AG04449 (cell line): ENCODE data around the gene ACTN1.
"Not testable (repeated sequence)": the region's sequence is repeated elsewhere in the genome, so short reads cannot be mapped to it uniquely, and the experiment has no call there.

Source experiments
- CTCF ChIA-PET: fragments of 350-600 bp; formaldehyde crosslinking; extraction: SDS; loops from one replicate; lab custom pipeline; 2021; ENCODE audit warnings: antibody characterized with exemption; lab: Yijun Ruan, JAX
- POLR2A ChIA-PET: fragments of 400-600, 350-600 bp; formaldehyde crosslinking; extraction: SDS; loops from one replicate; lab custom pipeline; 2020; ENCODE audit warnings: antibody characterized with exemption, inconsistent platforms; lab: Yijun Ruan, JAX
- DNase-seq: peaks from one replicate; pipeline ENCODE4 v3.0.0-alpha.2; 2010; ENCODE audit warnings: low read depth, low spot score
- H3K4me3 ChIP-seq: 2 replicates; pipeline ENCODE4 v1.5.1; 2011; ENCODE audit warnings: low read depth, mild to moderate bottlenecking, control low read depth, low read length
- CTCF ChIP-seq: IDR thresholded peaks from one replicate; pipeline ENCODE4 v1.5.1; 2011; ENCODE audit warnings: mild to moderate bottlenecking, moderate library complexity, low read length, control low read depth, inconsistent platforms; ENCODE audit not compliant: insufficient read depth; ENCODE audit errors: missing control alignments

Gene ACTN1

GRCh38 chr14:68862954-68863594 is 116.0 kb downstream of the ACTN1 start:
- DNase-seq, result peak; percentile 16
- TF ChIP-seq CTCF, result peak; percentile 81
- H3K4me3 ChIP-seq, result no peak overlapping the region
- CTCF ChIA-PET, result interaction anchor here (0.6 to 10.7 kb wide), 28 partner anchors 9 to 944 kb away, joined by 3 to 141 read pairs (median 4); no protein-coding TSS in a partner anchor
- POLR2A ChIA-PET, result interaction anchor here (0.5 kb wide), 1 partner anchor 92 kb away, joined by 3 read pairs; no protein-coding TSS in a partner anchor

- ChIA-PET POLR2A (no interaction called here), CTCF (interaction anchor here (3.2 to 10.7 kb wide), 5 partner anchors 12 to 247 kb away, joined by 12 to 141 read pairs (median 32); no protein-coding TSS in a partner anchor)
- no peak for DNase-seq
- TF ChIP-seq CTCF, result no peak
- H3K4me3 ChIP-seq, result no peak overlapping the region
These were observed 118.3 kb downstream of the ACTN1 start for GRCh38 chr14:68860771-68861170.

- DNase-seq, result no peak
- CTCF ChIA-PET, result no interaction called here
- no peak overlapping the region for H3K4me3 ChIP-seq
- no peak for TF ChIP-seq CTCF
- POLR2A ChIA-PET, result no interaction called here
These were observed 121.5 kb downstream of the ACTN1 start for GRCh38 chr14:68857516-68858070.

- POLR2A ChIA-PET, result no interaction called here
- no peak for TF ChIP-seq CTCF
These were observed 122.5 kb downstream of the ACTN1 start for GRCh38 chr14:68856572-68856971.

GRCh38 chr14:68854421-68854820 is 124.7 kb downstream of the ACTN1 start:
- DNase-seq, result no peak
- H3K4me3 ChIP-seq, result no peak overlapping the region
- ChIA-PET POLR2A (no interaction called here), CTCF (interaction anchor here (1.9 to 3.8 kb wide), 3 partner anchors 9 to 253 kb away, joined by 6 to 29 read pairs (median 7); no protein-coding TSS in a partner anchor)
- no peak for TF ChIP-seq CTCF

More at GRCh38 chr14:68856572-68856971, 122.5 kb downstream of the ACTN1 start:
- no peak for DNase-seq
- H3K4me3 ChIP-seq, result no peak overlapping the region
- CTCF ChIA-PET, result no interaction called here

GRCh38 chr14:68853749-68854148 is 125.4 kb downstream of the ACTN1 start:
- DNase-seq, result no peak
- no peak overlapping the region for H3K4me3 ChIP-seq
- POLR2A ChIA-PET, result no interaction called here
- TF ChIP-seq CTCF, result no peak
- CTCF ChIA-PET, result interaction anchor here (1.9 to 3.8 kb wide), 3 partner anchors 9 to 254 kb away, joined by 6 to 29 read pairs (median 7); no protein-coding TSS in a partner anchor

GRCh38 chr14:68852493-68852892 is 126.6 kb downstream of the ACTN1 start:
- CTCF ChIA-PET, result interaction anchor here (2.1 to 3.8 kb wide), 2 partner anchors 9 to 11 kb away, joined by 7 to 29 read pairs; no protein-coding TSS in a partner anchor
- POLR2A ChIA-PET, H3K4me3 ChIP-seq, DNase-seq: not testable (repeated sequence)
